Daoy (cell line): Measurements from ENCODE around the gene EIF4H. TPM values are rescaled to one million over a fixed set of nuclear protein-coding genes. Genes with fewer than 3 reads are reported as not detected.
"Not testable (repeated sequence)": the region's sequence is repeated elsewhere in the genome, so short reads cannot be mapped to it uniquely, and the experiment has no call there.

Experiments used
- DNase-seq: peaks from one replicate; pipeline ENCODE4 v3.0.0-alpha.2; 2015; ENCODE audit warnings: low read depth
- total RNA-seq: library from RNA; depleted of rRNA; stranded (reverse); fragments of >200 nt; shearing (Covaris generic); gene quantifications from 2 replicates; pipeline ENCODE4 v1.2.3, GENCODE V29; 2014

The EIF4H gene
- total RNA-seq, 1 experiment from 2014 or later = 366 TPM

- no peak for DNase-seq
Measured at GRCh38 chr7:74175340-74175739, 1.2 kb downstream of the EIF4H start.

DNA sequence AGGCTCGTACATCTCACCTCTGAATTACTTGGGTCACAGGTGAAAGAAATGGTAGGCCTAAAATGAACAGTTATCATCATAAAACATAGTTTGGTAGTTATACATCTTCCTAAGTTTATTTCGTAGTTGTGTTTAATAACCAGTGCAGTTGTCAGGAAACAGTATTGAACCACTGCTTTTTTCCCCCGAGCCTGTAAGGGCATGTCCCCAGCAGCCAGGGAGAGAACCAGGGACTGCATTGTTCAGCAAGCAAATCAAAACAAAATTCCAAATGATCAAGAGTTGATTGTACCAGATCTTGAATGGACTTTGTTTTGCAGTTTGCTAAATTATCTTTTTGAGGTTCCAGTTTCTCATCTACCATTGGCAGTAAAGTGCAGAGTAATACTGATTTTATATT lies 2.4 kb downstream of the EIF4H start:
- DNase-seq = no peak

DNA sequence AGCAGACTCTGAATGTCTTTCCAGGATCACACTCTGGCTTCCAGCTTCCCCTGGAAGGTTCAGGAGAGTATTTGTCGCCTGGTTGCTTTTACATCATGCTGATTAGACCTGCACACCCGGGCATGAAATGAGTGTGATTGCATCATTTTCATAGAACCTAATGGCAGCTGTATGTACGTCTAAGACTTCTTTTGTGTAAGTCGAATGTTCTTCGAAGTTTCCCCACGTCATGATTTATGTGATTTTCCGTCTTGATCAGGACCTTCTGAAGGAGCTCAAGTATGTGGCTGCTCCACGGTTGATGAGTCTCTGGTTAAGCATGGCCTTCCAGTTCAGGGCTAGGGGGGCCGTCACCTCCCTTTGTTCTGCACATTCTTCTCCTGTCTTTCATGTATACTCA lies 4.5 kb downstream of the EIF4H start:
- no peak for DNase-seq

GRCh38 chr7:74179935-74180604 lies 5.9 kb downstream of the EIF4H start:
- no peak for DNase-seq

DNA sequence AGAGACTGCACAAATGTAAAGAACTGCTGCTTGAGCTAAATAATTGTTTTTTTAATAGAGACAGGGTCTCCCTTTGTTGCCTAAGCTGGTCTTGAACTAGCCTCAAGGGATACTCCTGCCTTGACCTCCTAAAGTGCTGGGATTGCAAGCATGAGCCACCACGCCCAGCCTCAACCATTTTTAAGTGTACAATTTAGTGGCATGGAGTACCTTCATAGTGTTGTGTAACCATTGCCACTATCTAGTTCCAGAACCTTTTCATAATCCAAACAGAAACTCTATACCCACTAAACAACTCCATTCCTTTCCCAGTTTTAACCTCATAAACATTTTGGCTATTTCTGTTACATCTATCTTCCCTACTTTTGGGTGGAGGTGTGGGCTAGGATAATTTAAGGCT lies 6.7 kb downstream of the EIF4H start:
- DNase-seq = no peak

DNA sequence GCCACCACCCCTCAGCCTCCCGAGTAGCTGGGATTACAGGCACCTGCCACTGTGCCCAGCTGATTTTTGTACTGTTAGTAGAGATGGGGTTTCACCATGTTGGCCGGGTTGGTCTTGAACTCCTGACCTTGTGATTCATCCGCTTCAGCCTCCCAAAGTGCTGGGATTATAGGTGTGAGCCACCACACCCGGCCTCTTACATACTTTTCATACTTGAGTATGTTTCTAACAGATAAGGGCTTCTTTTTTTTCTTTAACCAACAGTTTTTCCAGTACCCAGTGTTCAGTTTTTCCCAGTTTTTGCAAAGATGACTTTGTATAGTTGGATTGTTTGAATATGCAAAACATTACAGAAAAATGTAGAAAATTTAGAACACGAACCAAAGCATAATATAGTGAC lies 7.7 kb downstream of the EIF4H start:
- DNase-seq = no peak

DNA sequence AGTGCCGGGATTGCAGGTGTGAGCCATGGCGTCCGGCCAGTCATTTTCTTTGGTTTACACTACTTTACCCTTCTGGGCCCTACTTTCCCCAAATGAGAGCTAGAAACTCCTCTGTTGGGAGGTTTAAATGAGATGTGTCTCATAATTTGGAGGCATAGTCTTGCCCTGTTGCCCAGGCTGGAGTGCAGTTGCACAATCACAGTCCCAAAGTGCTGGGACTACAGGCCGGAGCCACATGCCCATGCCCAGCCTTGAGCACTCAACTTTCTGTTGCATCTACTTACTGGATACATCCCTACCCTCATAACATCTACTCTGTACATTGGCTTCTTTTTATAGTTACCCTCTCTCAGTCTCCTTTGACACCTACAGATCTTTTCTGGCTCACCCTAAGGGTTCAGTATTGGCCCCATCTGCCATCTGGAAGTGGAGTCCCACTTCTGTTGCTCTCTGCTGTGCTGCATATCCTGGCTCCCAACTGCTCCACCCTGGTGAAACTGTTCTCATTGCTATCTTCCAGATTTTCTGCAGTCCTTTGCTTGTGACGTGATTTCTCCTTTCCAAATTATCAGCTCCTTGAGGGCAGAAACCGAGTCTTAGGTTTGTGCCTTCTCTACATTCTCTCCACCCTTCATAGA lies 8.4 kb downstream of the EIF4H start:
- no peak for DNase-seq

DNA sequence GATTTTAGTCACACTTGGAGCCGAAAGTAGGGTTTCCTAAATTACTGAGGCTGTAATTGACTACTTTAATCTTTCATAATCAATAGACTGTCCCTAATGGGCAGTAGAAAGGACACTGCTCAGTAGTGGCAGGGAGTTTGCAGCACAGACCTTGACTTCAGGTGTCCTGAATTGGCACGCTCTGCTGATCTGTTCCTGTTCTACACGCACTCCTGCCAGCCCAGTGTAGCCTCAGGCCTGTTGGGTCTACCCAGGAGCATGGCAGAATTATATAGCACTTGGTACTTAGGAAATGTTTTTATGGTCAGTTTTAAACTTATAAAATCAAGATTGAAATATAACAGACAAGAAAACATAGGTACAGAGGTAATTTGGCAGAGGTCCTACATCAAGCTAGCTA lies 9.0 kb downstream of the EIF4H start:
- no peak for DNase-seq

DNA sequence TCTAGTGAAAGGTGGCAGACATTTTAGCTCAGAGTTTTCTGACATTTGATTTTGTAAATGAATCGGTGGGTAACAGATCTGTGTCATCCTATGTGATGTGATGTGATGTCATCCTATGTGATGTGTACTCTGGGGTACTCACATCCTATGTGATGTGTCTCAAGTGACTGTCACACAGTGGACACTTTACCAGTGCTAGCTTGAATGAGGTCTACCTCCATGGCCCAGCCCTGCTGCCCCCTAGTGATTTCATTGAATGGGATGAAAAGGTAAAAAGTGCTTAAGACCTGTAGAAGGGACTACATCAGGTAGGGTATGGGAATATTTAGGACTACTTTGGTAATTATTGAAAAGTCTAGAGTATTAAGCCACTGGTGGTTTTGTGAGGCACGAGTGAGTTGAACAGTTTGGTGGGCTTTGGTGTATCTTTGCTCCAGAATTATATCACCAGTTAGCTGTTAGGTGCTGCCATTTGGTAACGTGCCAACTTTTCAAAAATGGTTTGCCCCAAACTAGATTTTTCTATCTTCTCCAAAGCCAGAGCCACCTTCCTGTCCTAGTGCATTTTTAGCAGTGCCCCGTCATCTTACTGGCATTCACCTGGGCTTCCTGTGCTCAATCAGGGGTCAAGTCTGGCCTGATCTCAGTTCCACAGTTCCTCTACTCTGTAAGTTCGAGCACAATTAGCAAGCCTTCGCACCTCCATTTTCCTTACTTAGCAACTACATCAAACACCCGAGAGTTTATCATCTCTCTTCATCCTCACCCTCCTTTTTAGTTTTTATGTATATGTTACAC lies 9.7 kb downstream of the EIF4H start:
- DNase-seq = peak; percentile 38

DNA sequence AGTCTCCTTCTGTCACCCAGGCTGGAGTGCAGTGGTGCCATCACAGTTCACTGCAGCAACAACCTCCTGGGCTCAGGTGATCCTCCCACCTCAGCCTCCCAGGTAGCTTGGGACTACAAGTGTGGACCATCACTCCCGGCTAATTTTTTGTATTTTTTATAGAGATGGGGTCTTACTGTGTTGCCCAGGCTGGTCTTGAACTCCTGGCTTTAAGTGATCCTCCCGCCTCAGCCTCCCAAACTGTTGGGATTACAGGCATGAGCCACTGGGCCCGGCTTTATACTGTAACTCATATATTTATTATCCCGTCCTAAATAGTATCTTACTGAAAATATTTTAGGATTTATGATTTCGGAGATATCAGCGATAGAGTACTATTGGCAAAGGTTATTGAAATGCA lies 10.9 kb downstream of the EIF4H start:
- DNase-seq = no peak

DNA sequence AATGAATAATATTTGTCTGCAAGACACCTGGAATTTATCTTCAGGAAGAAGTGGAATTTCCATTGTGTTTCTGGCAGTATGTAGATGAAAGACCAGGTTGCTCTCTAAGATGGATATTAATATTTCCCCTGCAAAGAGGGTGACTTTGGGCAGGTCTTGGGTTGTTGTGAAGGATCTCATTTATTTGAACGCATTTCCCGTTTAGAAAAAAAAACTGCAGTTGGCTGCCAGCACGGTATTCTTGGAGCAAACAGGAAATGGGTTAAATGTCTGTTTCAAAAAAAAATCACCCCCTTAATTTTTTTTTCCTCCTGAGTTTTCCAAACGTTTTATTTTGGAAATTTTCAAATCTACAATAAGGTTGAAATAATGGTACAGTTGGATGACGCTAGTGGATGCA lies 11.5 kb downstream of the EIF4H start:
- DNase-seq = no peak

- no peak for DNase-seq
Measured at GRCh38 chr7:74187915-74188675, 13.9 kb downstream of the EIF4H start.

GRCh38 chr7:74190259-74190658 lies 16.1 kb downstream of the EIF4H start:
- no peak for DNase-seq

DNA sequence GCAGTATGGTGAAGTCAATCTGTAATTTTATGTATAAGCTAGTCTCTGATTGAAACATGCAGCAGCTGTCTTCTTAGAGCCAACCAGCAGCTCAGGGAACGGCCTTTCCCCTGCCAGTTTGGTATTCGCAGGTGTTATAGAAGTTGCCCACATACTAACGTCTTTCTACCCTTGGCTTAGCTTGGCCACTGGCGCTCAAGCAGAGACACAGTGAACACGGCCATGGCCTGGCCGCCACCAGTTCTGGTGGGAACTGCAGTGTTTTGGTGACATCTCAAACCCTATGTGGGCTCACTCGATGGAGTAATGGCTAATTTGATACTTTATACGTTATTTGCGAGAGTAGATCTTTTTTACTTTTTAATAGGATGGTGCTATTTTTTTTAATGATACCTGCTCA lies 17.1 kb downstream of the EIF4H start:
- DNase-seq = no peak

DNA sequence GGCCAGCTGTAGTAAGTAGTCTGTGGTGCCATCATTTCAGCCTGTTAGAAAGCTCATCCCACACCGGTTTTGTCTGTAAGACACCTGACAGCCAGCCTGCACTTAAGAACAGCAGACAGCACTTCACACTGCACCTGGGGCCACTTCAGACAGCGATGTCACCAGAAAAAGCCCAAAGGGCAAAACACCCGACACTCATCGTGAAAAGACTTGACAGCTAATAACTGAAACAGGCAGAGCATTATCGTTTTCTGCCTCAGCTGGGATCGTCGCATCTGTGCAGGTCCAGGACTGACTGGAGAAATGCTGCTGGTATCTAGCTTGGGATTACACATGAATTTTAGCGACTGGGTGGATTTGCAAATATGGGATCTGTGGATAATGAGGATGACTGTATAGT lies 18.9 kb downstream of the EIF4H start:
- no peak for DNase-seq

- DNase-seq = no peak
Measured at GRCh38 chr7:74193913-74194312, 19.8 kb downstream of the EIF4H start.

- DNase-seq = no peak
Measured at GRCh38 chr7:74194686-74195085, 20.5 kb downstream of the EIF4H start.

DNA sequence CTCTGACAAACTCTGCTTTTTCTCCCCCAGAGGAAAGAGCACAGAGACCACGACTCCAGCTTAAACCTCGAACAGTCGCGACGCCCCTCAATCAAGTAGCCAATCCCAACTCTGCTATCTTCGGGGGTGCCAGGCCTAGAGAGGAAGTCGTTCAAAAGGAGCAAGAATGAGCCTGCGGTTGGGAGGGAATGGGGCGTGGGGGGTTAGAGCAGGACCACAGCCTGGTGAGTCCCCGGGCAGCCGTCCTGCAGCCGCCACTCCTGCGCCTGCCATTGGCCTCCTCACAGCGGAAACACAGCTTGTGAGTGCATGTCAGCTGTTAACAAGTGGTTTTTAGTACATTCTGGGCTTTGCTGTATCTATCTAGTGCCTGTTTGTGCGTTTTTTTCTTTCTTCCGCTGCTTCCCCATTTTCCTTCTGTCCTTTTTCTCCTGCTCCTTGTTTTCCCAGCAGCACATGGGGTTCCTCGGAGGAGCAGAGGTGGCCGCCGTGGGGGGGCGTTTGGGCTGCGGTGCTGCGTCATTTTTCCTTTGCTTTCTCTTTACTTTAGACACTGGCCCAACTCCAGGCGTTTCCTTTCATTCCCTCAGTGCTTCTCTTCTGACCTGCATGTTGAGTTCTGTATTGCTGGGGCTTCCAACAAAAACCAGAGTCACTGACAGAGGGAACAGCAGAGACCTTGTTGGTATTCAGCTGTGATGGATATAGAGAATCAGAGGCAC lies 21.1 kb downstream of the EIF4H start:
- not testable (repeated sequence) for DNase-seq

DNA sequence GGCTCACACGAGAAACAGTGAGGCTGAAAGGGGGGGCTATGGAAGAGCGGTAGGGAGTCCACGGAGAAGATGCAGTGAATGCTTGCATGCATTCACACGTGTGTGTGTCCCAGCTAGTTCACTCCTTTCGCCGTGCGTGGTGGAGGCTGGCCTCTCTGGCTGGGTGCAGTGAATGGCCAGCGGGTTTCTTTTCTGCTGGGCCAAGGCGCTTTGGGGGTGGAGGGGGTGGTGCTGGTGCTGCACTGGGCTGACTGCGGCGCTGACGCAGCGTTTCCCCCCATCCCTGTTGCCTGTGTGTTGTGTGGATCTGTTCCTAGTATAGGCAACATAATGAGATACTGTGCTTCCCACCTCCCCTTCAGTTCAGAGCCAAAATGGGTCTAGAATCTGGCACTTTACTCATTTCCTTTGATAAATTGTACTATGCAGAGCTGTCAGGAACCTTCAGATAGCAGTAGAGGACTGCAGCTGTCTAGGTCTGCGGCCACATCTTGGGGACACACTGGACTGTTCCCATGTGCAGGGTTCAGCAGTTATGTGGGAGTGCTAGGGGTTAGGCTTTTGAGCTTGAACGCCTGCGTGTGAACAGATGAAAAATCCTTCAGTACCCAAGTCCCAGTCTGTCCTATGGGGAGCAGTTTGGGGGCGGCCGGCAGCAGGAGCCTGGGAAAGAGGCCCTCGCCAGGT lies 22.0 kb downstream of the EIF4H start:
- not testable (repeated sequence) for DNase-seq

- DNase-seq = no peak
Measured at GRCh38 chr7:74197449-74198124, 23.4 kb downstream of the EIF4H start.
